ENCODE measurements around the gene OBSCN.

OBSCN gene

DNA sequence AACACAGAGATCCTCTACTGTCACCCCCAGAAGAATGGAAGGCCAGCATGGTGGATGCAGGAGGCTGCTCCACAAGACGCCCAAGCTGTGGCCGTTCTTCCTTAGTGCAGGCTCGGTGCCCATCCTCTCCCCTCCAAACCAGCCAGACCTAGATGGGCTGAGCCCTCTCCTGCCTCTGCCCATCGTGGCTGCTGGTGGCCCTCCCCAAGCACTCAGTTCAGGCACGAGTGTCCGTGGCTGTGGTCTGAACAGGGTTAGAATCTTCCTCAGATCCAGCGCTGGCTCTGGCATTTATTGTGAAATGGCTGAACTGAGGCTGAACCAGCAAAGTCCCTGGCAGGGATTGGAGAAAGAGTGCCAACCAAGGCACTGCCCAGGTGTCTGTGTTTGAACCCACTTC lies 139.3 kb downstream of the OBSCN start:
- no peak for DNase-seq

DNA sequence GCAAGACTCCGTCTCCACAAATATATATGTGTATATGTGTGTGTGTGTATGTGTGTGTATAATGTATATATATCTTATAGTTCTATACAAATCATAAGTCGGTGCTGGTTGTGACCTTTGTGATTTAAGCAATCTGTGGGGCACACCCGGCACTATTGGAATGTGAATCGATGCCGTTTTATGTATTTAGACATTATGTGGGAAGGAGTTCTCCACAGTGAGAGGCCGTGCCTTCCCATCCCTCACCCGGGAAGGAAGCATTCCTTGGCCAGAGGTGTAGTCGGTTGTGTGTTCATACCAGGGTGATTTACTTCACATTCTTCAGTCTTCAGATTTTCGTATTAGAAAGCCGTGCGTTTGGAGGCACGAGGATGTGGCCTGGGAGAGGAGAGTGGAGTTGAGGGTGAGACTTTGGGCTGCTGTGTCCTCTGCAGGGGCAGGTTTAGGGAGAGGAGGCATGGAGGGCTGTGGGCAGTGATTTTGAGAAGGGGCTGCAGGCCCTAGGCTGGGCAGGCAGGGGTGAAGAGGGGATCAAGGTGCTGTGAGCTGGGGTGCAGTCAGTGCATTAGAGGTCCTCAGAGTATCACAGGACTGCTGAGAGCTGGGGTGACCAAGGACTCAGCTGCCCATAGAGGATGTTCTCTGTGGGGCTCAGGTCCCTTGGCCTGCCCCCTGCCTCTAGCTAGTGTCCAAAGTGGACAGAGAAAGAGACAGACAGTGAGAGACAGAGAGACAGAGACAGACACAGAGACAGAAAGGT lies 141.0 kb downstream of the OBSCN start:
- no peak for DNase-seq

DNA sequence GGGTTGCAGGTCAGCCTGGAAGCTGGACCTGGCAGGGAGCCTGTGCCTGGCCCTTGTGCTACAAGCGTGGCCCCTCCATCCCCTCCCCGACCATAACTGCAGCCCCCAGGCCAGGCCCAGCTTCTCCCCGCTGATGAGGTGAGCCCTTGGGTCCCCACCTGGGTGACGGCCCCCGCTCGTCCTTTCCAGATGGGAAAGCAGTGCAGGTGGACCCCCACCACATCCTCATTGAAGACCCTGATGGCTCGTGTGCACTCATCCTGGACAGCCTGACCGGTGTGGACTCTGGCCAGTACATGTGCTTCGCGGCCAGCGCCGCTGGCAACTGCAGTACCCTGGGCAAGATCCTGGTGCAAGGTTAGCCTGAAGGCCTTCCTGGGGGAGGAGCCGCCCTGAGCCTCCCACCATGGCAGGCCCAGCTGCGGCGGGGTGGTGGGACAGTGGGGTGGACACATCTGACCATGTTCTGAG lies 141.9 kb downstream of the OBSCN start:
- no peak for DNase-seq

DNA sequence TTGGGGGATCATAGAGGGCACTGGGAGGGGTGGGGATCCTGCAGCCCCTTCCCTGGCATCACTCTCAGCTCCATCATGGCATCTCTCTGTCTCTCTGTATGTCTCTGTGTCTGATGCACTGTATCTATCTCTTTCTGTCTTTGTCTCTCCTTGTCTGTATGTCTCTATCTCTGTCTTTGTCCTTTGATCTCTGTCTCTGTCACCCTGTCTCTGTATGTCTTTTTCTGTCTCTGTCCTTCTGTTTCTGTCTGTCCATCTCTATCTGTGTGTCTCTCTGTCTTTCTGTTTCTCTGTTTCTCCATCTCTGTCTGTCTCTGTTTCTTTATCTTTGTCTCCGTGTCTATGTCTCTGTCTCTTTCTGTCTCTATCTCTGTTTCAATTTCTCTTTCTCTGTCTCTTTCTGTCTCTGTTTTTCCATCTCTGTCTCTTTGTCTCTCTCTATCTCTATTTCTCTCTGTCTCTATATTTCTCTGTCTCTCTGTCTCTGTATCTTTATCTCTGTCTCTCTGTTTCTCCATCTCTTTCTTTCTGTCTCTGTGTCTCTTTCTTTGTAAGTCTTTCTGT lies 142.4 kb downstream of the OBSCN start:
- no peak for DNase-seq

DNA sequence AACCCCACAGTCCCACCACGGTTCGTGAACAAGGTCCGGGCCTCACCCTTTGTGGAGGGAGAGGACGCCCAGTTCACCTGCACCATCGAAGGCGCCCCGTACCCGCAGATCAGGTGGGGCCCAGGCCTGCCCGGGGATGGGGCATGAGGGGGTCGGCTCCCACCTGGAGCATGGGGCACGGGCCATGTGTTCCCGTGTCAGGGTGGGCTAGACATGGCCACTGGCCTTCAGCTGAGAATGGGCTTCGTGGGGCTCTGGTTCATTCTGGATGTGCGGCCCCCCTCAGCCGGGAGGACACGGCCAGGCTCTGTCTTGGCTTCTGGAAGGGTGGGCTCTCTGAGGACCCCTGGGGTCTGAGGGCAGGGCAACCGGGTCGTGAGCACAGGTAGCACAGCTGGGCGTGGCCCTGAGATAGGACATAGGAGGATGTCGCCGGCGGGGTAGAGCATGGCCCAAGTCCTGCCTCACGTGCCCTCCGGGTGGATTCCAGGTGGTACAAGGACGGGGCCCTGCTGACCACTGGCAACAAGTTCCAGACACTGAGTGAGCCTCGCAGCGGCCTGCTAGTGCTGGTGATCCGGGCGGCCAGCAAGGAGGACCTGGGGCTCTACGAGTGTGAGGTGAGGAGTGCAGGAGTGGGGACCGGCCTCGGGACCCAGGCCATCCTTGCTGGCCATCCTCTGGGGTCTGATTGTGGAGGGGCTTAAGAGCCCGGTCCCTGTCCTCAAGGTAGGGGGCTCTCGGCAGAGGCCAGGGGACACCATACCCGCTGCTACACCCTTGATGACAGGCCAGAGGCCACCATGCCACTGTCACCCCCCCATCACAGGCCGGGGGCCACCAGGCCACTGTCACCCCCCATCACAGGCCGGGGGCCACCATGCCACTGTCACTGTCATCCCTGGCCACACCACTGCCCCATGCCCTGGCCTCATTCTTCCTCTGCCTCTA lies 143.3 kb downstream of the OBSCN start:
- DNase-seq = no peak

DNA sequence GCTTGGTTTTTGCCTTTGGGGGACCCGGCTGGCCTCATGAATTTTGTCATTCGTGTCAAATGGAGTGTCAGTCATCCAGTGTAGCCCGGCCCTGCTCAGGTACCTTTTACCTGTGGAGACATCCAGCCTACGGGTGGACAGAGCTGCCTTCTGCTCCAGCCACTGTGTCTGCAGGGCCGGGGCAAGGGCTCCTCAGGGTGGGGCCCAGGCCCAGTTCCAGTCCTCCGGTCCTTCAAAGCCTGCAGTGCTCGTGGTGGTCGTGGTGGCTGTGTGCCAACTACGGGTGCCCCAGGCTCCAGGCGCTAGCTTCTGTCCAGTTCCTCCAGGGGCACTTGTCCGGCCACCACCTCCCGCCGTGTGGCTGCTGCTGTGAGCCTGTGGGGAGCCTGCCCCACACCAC lies 144.0 kb downstream of the OBSCN start:
- no peak for DNase-seq

DNA sequence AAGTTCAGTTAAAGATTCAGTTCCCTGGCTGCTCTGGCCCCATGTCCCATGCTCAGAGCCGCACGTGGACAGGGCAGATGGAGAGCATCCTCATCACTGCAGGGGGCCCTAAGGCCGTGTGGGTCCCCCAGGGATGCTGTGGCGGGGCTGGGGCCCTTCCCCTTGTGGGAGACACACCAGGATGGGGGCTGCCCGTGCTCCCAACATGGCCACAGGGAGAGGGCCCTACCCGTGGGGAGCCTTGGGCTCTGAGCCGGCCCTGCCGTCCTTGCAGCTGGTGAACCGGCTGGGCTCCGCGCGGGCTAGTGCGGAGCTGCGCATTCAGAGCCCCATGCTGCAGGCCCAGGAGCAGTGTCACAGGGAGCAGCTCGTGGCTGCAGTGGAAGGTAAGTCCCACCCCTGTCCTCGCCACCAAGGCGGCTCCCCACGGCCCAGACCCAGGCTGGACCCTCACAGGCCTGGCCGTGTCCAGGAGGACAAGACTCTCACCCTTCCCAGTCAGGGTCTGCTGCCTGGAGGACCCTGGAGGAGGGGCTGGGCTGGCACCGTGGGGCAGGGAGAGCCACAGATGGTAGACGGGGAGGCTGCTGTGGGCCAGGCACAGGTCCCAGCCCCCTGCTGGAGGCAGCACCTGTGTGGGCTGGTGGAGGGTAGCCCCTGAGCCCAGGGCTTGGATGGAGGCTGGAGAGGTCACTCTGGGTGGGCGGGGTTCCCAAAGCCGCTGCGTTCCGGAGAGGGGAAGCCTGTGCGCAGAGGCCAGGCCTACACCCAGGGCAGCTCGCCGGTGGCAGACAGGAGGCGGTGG lies 145.0 kb downstream of the OBSCN start:
- no peak for DNase-seq

DNA sequence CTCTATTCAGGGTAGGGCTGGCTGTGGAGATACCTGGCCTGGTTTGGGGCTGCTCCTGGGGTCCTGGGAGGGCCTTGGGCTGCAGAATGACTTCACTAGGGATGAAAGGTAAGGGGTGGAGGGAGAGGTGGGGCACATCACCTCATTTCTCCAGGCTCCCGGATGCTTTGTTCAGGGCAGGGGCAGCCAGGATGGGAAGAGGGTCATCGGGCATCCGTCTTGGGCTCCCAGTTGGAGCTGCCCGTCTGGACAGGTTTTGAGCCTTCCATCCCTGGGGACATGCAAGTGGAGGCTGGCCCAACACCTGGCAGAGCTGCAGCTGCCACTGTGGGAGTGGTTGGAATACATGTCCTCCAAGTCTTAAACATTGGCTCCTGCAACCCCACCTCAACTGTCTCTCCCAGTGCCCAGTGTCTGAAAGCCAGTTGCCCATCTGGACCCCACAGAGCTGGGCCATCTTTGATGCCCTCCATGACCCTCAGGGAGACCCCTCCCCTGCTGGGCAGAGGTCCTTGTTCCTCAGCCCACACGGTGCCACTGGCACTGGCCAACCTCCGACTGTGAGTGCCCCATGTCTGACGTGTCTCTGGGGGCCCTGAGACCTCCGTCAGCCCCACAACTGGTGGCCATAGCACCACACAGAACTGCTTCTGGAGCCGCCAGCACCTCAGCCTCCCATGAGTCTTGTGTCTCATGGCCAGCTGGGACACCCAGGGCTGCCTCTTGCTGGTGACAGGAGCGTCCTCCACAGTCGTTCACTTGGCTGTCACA lies 145.9 kb downstream of the OBSCN start:
- no peak for DNase-seq

DNA sequence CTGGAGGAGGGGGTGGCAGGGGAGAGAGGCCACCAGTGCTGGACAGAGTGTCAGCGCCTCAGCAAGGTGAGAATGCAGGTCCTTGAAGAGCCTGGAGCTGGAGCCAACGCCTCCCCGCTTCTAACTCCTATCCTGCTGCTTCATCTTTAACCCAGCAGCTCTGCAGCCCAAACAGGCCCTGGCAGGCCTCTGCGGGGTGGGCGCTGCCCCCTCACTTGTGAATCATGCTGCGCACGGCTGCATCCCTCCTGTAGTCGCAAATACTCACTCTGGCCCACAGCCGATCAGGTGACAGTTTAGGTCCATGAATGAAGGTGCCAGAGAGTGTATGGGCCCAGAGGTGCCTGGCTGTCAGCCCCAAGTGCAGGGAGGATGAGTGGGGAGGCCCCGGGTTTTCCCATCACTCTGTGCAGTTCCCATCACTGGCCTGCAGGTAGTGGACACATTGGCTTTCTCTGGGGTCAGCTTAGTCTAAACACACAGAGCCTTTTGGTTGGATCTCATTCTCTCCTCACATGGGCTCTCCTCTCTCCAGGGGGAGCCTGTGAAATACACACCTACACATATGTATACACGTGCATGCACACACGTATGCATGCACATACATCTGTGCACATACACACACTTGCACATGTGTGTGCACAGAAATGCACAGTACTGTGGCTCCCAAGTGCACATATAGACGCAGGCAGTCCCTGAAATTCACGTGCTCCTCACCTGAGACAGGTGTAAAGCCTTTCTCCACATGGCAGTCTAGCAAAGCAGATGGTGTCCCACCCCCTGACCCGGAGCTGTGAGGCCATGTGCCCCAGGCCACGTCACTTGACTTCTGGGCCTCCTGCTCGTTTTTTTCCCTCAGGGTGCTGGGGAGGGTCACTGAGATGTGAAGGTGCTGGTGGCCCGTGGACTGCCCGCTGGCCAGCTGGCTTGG lies 146.8 kb downstream of the OBSCN start:
- no peak for DNase-seq

DNA sequence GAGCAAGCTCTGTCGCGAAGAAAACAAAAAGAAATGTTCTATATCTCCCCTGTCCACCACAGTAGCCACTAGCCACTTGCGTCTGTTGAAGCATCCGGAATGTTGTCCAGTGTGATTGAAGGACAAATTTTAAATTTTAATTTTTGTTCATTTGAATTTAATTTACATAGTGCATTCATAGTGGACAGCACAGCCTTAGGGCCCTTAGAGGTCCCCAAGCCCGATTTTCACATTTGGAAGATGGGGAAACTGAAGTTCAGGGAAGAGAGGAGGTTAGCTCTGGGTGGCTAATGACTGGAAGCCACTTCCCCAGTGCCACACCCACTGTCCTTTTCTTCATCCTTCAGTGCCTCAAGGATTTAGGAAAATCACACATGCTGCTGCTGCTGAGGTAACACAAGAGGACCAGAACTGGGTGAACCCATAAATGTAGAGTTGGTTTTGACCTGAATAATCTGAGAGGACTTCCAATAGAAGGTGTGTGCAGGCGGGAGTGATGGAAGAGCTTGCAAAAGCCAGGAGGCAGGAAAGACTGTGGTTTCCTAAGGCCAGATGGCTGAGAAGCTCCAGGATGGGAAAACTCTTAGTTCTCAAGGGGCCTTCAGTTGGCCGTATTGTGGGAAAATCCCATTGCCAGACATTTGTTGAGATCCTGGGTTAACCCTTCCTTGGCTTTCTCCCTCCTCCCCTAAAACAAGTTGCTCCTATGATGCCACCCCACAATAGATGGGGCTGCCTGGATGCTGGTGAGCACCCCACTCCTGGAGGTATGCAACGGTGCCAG lies 149.2 kb downstream of the OBSCN start:
- no peak for DNase-seq

DNA sequence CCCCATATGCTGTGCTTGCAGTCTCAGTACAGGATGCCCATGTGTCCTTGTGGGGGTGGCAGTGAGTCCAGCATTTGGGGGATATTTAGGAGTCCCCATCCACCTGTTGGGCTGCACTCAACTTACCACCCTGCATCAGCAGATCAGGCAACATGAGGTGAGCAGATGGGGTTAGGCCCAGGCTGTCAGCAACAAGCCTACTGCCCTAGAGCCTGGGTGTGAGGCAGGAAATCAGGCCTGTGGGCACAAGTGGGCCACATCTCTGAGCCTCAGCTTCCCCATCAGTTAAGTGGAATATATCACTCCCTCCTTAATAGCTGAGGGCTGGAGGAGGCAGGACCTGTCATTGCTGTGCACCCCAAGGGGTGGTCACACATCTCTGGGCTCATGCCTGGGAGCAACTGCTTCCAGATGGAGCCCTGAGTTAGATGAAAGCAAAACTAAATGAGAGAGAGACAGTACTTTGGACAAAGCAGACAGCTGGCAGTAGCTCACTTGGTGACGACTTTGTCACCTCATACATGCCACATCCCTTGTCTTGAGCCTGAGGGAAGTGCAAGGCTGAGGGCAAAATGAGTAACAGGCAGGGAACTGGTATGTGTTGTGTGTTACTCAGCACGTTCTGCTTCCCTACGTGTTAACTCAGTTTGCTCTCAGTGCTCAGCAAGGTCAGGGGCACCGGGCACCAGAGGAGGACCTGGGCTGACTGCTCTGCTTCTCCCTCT lies 150.4 kb downstream of the OBSCN start:
- DNase-seq = no peak

DNA sequence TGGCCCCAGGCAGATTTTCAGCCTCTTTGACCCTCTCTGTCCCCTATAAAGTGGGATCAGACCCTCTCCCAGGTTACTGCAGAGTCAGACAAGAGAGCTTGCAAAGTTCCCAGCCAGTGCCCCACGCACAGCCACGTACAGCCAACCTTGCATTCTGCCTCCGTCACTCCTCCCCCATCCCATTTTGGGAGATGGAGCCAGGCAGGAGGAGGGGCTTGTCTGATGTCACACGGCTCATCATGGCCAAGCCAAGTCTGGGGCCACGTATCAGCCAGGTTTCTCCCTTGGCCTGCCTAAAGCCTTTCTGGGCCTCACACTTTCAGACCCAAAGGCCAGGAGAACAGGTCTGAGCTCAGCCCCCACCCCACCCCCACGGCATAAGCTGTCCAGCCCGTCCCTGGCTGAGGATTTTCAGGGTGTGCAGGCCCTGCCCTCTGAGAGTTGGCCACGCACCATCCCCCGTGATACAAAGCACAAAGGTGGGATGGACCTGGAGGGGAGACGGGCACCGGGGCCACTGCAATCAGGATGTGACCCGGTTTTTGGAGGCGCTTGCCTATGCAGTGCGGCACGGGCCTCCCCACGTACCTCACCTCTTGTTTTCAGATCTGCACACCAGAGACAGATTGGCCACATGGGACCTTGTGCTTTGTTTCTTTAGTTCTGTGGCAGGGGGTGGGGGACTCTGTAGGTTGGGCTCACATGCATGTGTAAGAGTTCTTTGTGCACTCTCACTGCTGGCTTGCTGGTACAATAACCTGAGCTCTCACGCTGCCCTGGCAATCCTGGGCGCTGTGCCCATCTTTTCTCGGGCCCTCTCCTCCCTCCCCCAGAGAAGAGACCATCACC lies 151.1 kb downstream of the OBSCN start:
- DNase-seq = no peak

DNA sequence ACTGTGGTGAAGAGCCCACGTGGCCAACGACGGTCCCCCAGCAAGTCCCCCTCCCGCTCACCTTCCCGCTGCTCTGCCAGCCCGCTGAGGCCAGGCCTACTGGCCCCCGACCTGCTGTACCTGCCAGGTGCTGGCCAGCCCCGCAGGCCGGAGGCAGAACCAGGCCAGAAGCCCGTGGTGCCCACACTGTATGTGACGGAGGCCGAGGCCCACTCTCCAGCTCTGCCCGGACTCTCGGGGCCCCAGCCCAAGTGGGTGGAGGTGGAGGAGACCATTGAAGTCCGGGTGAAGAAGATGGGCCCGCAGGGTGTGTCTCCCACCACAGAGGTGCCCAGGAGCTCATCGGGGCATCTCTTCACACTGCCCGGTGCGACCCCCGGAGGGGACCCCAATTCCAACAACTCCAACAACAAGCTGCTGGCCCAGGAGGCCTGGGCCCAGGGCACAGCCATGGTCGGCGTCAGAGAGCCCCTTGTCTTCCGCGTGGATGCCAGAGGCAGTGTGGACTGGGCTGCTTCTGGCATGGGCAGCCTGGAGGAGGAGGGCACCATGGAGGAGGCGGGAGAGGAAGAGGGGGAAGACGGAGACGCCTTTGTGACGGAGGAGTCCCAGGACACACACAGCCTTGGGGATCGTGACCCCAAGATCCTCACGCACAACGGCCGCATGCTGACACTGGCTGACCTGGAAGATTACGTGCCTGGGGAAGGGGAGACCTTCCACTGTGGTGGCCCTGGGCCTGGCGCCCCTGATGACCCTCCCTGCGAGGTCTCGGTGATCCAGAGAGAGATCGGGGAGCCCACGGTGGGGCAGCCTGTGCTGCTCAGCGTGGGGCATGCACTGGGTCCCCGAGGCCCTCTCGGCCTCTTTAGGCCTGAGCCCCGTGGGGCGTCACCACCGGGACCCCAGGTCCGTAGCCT lies 152.0 kb downstream of the OBSCN start:
- DNase-seq = no peak

DNA sequence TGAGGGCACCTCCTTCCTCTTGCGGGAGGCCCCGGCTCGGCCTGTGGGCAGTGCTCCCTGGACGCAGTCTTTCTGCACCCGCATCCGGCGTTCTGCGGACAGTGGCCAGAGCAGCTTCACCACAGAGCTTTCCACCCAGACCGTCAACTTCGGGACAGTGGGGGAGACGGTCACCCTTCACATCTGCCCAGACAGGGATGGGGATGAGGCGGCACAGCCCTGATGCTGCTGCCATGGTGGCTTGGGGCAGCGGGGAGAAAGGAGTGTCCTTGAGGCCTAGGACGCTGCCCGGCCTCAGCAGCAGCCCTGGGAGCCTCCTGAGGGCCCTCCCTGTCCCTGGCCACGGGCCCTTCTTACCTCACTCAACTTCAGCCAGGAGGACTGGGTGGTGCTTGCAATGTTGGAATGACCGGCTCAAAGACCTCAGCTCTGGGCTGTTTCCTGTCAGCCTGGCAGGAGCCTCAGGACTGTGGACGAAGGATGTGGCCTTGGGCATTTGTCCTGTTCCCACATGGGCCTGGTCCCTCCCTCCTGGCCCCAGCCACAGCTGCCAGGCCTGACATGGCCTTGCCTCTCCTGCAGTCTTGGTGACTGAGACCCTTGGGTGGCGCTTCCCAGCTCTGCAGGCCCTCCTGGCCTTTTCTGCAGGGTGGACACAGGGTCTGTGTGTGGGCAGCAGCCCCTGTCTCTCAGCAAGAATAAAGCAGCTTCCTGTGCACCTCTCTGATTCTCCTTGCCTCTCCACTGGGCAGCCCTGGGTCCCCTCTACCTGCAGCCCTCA lies 152.9 kb downstream of the OBSCN start:
- no peak for DNase-seq

DNA sequence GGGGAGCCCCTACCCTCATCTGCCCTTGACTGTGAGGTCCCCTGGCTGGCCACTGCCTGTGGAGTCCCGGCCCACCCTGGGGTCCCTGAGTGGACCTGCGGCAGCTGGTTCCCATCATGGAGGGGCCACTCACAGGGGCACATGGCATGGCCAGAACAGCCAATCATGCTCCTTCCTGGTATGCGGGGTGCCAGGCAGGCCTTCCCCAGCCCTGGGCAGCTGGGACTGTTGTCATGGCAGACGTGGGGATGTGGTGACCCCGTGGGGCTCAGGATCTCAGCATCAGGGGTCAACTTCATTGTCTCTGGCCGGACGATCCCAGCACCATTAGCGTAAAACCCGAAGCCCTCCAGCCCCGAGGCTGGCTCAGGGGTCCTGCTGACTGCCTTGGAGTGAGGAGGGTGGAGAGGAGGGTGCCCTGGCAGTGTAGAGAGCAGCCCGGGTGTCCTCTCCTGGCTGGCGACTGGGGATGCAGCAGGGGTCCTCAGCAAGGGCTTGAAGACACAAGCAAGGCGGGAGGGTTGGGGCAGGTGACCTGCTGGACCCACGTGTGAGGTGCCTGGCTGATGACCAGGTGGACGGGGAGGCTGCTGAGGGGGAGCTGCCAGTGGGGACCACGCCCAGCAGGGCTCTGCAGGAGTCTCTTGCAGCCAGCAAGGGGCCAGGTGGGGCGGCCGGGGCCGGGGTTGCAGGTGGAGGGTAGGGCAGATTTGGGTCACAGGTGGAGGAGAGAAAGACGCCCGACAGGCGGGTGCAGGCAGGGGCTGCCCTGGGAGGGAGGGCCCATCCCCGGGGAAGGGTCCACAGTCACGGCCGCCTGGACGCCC lies 153.7 kb downstream of the OBSCN start:
- no peak for DNase-seq

All from fibroblast of skin of right quadriceps (primary cell).